A204.1 (cell line): ENCODE data around the gene PHF3.

Source experiments
- FAIRE-seq: peaks from 2 replicates; lab custom pipeline; 2012; peaks lifted over from hg19 to GRCh38; lab: Jason Lieb, UNC

The PHF3 gene

DNA sequence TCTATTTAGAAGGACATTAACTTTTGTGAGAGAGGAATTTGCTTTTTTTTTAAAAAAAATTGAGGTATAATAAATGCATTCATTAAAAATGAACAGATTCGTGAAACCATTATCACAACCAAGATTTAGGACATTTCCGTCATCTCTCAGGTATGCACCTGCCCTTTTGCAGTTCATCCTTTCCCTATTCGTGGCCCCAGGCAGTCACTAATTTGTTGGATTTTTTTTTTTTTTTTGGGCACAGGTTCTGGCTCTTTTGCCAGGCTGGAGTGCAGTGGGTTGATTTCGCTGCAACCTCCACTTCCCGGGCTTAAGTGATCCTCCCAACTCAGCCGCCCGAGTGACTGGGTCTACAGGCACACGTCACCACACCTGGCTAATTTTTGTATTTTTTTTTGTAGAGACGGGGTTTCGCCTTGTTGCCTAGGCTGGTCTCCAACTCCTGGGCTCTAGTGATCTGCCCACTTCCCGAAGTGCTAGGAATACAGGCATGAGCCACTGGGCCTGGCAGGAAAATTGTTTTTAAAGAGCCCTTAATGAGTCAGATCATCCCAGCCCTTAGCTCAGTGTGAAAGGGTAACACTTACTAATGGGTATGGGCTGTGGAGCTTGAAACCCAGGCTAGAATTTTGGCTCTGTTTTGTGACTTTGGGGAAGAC, 9.2 kb downstream of the PHF3 start:
- no peak for FAIRE-seq

DNA sequence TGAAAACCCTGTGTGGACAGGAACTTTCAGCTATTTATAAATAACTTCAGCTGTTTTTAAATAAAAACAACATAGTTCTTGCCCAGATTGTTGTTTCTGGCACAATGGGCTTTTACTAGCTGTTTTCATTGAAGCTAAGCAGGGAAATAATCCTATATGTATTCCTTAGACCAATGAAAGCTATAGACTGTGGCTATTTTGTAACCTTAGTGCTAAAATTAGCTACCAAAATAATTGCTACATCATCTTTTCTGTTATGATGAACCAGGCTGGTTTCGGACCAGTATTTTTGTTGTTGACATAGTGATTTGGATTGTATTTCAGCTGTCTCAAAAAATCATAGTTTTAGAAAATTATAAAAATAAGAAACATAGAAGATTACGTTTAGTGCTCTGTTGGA, 13.7 kb downstream of the PHF3 start:
- FAIRE-seq: no peak

DNA sequence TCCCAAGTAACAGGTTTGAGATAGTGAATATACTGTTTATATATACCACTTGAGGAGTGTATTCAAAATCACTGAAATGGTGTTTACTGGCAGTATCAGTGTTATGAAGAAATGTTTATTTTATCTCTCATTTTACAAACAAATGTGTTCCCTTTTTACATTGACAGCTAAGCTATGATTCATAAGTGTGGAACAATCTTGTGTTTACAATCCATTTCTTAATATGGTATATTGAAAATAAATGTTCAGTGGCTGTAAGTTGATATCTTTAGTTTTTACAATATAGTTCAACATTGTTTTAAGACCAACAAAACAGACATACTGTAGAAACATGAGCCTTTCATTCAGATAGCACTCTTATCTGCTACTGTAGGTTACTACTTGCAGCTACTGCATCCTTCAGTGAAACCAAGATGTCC, 14.3 kb downstream of the PHF3 start:
- no peak for FAIRE-seq

GRCh38 chr6:63652980-63653379, 17.4 kb downstream of the PHF3 start:
- no peak for FAIRE-seq

- FAIRE-seq: no peak
Measured at GRCh38 chr6:63660757-63661156, 25.2 kb downstream of the PHF3 start.

- no peak for FAIRE-seq
Measured at GRCh38 chr6:63661769-63662168, 26.2 kb downstream of the PHF3 start.

DNA sequence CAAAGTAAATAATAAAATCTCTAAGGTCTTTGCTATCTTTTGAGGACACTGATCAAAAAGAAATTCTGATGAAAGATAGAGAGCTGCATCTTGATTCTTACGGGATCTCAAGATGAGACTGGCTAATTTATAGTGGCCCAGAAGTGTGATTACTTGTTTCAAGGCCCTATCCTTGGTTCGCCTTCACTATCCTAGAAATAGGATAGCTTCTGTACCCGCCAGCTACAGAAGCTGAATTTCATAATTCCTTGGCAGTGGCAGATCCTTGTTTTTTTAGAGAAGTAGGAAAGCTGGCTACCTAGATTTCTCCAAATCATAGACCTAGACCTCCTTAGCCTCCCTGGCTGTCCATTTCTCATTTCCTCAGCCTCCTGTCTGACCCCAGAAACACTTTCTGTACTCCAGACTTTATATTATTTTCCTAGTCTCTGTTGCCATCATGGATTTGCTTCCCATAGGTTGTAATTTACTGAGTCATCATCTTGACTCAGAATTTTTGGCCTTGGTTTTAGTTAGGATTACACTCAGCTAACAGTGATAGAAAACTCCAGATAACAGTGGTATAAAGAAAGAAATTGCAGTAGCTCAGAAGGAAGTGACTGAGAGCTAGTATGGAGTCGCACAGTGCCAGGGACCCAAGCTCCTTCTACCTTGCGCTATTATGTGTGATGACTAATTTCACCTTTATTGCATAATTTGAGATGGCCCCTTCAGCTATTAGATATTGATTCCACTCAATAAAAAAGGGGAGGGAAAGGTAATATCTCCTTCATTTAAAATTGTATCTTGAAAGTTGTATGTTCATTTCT, 27.7 kb downstream of the PHF3 start:
- no peak for FAIRE-seq

DNA sequence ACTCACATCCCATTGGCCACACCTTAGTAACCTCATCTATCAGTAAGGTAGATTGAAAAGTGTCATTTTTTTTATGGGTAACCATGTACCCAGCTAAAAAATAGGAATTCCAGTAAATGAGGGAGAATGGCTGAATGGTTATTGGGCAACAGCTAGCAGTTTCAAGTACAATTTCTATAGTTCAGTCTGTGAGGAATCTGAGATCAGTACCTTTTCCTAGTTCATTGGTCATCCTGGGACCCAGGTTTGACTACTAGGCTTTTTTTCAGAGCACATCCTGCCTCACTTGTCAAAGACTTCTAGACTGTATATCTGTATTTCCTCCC, 28.3 kb downstream of the PHF3 start:
- no peak for FAIRE-seq

DNA sequence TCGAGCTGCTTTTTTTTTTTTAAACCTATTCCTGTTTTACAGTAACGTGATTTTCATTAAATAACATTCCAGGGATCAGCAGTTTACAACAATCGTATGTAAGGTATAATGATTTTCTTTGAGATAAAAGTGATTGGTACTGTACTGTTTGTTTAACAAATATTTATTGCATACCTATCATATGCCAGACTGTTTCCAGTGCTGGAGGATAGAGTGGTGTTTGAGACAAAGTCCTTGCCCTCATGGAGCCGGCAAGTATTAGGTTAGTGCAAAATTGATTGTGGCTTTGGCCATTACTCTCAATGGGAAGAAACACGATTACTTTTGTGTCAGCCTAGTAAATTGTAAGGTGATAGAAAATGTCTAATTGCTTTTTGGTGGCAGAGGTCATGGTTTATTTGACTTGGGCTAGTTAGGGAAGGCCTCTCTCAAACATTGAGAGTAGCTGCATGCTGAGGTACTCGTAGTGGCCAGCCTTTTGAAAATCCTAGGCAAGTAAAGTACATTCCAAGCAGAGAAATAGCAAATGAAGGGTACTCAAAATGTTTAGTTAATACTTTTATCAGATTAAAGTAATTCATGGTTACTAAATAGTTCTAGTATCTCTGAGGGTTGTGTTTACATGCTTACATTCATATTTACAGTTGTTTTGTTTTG, 35.6 kb downstream of the PHF3 start:
- FAIRE-seq: no peak

GRCh38 chr6:63672582-63673129, 37.1 kb downstream of the PHF3 start:
- FAIRE-seq: no peak

- no peak for FAIRE-seq
Measured at GRCh38 chr6:63673692-63674091, 38.1 kb downstream of the PHF3 start.

GRCh38 chr6:63674635-63675034, 39.0 kb downstream of the PHF3 start:
- no peak for FAIRE-seq

GRCh38 chr6:63675138-63675537, 39.5 kb downstream of the PHF3 start:
- FAIRE-seq: no peak

DNA sequence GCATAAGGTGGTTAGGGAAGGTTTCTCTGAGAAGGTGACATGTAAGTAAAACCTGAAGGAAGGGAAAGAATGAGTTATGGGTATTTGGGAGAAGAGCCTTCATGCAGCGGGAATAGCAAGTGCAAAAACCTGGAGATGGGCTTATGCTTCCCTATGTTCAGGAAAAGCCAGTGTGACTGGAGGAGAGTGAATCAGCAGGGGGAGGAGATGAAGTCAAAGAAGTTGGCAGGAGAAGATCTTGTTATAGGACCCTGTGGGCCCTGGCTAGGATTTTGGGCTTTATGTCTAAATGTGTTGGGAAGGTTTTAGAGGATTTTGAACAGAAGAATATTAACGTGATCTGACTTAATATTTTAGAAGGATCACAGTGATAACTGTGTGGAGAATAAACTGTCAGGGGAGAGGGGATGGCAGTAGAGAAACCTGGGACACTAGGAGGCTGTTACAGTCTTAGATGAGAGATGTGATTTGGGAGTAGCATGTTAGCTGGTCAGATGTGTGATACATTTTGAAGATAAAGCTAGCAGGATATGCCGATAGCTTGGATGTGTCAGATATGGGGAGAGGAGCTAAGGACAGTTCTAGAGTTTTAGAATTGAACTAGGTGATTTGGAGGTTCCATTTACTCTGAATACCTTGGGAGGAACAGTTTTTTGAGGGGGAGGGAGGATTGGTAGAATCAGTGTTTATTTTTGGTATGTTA, 41.0 kb downstream of the PHF3 start:
- no peak for FAIRE-seq

GRCh38 chr6:63677282-63677681, 41.7 kb downstream of the PHF3 start:
- no peak for FAIRE-seq

DNA sequence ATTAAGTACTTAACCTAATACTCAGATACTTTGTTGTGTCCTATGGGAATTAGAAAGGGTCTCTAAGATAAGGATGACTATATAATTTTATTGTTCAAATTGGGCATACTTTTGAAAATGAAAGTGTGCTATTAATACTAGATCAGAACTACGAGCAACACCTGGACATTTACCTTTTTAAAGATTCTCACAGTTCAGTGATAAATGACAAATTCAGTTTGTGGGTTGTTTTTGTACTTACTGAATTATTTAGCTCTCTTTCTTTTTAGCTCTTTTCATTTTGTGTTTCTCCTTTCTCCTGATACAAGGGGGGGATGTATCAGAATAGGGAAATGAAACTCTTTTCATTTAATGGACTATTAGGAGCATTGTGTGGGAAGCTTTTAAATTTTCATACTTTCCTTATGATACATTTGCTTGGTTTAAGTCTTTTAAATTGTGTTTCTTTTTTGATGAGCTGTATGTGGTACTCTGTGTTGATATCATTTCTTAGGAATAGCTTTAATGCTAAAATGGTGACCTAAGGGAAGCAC, 47.5 kb downstream of the PHF3 start:
- FAIRE-seq: no peak

DNA sequence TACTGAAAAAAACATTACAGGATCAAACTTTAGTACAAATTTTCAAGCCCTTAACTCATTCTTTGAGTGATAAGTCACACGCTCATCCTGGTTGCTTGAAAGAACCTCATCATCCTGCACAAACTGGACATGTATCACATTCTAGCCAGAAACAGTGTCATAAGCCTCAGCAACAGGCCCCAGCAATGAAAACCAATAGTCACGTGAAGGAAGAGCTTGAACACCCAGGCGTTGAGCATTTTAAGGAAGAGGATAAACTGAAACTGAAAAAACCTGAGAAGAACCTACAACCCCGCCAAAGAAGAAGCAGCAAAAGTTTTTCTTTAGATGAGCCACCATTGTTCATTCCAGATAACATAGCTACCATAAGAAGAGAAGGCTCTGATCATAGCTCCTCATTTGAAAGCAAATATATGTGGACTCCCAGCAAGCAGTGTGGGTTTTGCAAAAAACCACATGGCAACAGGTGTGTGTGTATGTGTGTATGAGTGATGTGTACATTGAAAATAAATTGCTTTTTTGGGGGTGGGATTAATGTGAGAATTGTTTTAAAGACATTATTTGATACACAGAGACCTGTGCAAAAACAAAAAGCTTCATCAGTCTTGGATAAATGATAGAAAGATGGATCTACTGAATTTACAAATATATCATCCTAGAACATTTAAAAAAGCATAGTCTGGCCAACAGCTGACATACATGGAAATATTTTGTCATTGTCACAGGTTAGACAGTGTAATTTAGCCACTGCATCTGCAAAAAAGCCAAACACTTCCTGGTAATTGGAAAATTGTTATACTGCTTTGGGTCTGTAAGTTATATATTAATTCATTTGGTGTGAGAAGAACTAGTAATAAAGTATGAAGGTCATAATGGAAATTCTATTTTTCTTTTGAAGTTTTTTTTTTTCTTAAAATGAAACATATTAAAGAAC, 50.1 kb downstream of the PHF3 start:
- FAIRE-seq: no peak

DNA sequence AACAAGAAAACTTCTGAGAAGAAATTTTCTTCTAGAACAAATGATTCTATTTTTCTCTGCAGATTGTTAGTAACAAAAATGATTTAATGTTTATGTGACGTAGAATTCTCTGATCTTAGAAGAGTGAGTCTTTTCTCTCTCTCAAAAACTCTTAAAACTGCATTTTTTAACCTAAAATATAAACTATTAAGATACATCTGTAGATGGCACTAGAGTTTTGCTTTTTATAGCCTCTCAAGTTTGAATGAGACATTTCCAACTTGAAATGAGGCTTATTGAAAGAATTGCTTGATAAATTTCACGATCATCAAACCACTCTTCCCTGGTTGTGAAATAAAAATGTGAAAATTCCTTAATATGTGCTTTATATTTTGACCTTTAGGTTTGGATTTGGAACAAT, 53.8 kb downstream of the PHF3 start:
- FAIRE-seq: peak; percentile 80

DNA sequence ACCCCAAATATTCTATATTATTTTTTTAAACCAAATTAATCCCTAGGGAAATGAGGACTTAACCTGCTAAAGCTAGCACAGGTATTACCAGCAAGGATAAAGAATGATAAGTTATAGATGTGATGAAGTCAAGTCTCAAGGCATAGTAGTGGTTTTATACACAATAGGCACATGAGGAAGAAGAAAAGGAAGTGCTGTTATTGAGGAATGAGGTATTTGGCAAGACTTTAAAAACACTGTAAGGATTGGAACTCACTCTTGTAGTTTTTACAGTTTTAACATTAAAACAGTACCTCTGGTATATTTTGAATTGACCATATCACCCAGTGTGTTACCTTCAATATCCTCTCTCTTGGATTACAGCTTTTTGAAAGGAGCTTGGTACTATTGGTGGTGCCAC, 54.6 kb downstream of the PHF3 start:
- FAIRE-seq: no peak

DNA sequence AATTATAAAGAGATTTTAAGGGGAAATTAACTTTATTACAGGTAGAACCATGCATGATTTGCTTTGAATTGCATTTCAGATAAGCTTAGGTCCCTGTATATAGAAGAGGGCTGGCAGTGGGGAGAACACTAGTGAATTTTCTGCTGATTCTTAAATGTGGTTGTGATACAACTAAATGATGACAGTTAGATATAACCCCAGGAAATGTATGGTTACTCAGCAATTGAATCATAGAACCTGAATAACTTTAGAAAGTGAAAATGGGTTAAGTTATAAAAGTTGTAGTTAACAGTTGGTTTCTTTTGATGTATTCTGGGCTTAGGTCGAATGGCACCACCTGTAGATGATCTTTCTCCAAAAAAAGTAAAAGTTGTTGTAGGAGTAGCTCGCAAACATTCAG, 70.1 kb downstream of the PHF3 start:
- no peak for FAIRE-seq

DNA sequence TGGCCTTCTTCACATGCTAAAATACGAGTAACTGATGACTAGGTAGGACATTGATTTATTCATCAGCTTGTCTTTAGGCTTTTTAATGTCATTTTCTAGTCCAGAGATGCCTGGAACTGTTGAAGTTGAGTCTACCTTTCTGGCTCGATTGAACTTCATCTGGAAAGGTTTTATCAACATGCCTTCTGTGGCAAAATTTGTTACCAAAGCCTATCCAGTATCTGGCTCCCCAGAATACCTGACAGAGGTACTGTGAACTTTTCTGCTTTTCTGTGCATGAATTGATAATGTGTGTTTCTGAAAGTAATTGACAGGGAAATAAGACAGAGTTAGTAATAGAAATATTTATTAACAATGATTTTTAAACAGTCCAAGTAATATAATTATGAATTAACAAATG, 71.0 kb downstream of the PHF3 start:
- FAIRE-seq: no peak
